Hematopoietic multipotent progenitor cell treated with erythropoietin and hydrocortisone succinate and interleukin-3 and kit ligand, for 8 days (in vitro differentiated cells): ENCODE results near the gene IFNA1.
"Not testable (repeated sequence)": the region's sequence is repeated elsewhere in the genome, so short reads cannot be mapped to it uniquely, and the experiment has no call there.

Source experiments
- DNase-seq: peaks from one replicate; pipeline ENCODE4 v3.0.0-alpha.2; 2015

Gene IFNA1

GRCh38 chr9:21440139-21440538 lies at the start of gene IFNA1:
IFNA1 (plus strand) TSS chr9:21440439; CDS start chr9:21440508, 69 bp downstream.
- DNase-seq: no peak

DNA sequence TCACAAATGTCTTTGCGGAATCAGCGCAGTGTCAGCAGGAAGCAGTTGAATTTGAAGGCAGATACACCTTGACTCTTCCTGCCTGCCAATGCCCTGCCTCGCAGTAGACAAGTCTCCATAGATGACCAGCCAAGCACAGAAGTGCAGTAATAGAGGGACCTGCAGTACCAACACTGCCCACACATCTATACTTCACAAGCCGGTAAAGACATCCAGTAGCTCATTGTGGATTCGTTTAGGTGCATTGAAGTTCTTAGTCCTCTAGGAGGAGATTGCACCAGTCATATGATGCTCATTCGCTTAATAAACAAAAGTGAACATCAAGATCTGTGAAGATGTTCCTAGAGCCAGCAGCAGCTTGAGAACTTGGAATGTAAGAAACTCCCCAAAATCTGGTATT lies 48.0 kb upstream of the IFNA1 start:
- DNase-seq: peak; percentile 41

- DNase-seq: peak; percentile 31
These were observed 44.2 kb upstream of the IFNA1 start for GRCh38 chr9:21395778-21396717.

DNA sequence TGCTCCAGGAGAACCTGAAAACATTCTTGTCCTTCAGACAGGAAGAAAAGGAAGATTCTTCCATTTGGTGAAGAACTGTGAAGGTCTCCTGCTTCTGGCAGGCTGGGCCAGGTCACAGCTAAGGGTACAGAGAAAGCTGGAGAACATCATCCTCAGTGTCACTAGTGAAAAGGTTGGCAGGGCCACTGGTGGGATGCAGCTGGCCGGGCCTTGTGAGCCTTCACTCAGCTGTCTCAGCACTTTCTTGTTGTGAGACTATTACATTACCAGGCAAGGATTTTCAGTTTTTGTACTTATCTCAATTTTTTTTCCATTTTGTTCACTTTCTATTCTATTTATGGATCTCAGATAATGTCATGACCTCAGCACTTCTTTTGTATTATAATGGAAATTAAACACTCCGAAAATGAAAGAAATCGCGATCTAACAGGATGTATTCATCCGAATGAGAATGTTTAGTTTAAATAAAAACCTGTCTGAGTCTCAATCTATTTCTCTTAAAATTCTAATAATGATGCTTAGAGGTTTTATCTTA lies 41.2 kb upstream of the IFNA1 start:
- DNase-seq: no peak

- DNase-seq: no peak
These were observed 40.3 kb upstream of the IFNA1 start for GRCh38 chr9:21399956-21400355.

DNA sequence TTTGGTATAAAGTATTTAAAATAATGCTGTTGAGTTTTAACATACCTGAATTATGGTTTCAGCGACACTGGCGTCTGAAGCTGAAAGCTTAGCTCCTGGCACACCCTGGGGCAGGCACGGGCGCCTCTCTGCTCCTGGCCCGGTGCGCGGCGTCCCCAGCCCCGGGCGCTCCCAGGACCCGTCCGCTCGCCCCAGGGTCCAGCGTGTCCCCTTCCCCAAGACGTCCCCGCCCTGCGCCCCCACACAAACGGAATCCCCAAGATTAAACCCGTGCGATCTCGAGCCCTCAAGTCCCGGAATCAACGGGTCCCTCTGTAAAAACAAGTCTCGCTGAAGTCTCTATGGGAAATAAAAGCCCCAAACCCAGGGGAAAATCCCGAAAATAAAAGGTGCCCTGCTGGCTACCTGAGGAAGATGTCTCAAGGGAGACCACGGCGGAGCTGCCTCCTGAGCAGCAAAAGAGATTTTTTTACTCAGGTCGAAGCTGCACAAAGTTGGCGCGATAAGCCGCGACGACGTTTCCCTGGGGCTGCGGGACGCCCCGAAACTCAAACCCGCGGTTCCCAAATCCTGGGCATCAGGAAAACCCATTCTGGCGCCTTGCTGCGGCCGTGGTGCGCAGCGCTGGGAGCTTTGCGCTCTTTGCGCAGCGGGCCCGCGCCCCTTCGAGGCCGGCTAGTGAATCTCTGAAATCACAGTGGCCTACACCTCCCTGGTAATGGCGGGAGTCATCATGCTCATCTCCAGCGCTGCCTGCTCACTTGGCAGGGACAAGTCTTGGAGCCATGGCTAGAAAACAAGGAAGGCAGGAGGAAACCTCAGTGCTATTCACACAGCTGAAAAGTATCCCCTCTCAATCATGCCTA lies 37.6 kb upstream of the IFNA1 start:
- no peak for DNase-seq

- DNase-seq: no peak
These were observed 36.1 kb upstream of the IFNA1 start for GRCh38 chr9:21404146-21404545.

- no peak for DNase-seq
These were observed 31.4 kb upstream of the IFNA1 start, which contains the start of gene IFNA8 for GRCh38 chr9:21408817-21409216. IFNA8 (plus strand) TSS chr9:21409117; CDS start chr9:21409177, 60 bp downstream.

GRCh38 chr9:21412107-21412506 lies 28.1 kb upstream of the IFNA1 start:
- DNase-seq: no peak

GRCh38 chr9:21413151-21413550 lies 27.1 kb upstream of the IFNA1 start:
- no peak for DNase-seq

- DNase-seq: no peak
These were observed 26.6 kb upstream of the IFNA1 start for GRCh38 chr9:21413624-21414023.

DNA sequence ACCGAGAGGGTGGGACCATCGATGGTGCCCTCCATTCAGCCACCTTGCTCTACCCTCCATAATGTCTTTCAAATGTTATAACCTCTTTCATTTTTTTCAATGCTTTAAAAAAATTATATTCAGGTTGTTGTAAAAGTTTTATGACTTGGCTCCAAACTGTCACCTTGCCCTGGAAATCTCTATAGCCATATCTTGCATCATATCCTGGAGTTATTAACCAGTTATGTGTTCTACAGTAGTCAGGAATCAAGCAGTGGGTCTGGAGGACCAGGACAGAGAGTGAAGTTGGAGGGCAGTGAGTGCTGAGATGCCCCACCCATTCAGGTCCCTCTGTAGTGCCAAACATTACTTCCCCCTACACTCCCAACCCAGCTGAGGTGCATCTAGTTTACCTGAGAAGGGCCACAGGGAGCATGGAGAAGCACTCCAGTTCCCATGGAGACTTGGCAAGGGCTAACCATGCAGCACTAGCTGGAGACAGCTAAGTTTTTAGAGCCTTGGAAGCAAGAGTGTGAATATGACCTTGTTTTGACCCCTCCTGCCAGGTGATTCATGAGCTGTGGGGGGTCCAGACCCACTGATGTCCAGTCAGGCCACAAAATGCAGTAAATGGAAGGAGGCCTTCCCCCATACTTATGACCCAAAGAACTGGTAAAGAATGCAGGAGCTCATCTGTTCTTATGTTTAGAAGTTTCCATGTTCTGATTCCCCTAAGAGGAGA lies 25.9 kb upstream of the IFNA1 start:
- DNase-seq: no peak

DNA sequence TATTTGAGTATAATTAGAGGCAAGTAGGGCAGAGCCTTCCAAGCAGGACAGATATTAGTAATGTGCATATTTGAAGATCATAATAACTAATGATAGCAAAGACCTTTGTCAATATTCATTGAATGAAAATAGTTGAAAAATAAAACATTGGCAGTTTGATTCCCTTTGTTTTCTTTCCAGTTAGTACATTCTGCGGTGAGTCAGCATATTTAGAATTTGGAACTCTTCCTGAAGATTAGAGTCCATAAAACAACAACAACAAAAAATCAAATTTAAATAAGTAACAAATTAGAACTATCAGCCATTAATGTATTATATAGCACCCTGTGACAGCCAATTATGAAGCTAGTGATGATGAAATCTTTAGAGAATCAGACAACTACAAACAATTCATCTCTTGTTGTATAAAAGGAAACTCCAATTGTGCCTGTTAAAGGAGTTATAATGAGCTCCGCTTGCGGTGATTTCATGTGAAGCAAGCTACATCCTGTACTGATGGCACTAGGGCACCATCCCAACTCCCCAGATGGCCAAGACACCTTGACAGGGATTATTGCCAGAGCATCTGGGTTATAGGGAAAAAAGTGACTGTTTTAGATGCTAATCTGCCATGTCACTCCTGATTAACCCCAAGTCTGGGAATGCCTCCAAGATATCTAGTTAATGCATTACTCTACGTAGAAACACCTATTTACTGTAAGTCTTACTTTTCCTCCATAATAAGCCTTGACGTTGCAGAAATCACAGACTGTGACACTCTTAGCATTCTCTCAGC lies 24.6 kb upstream of the IFNA1 start:
- no peak for DNase-seq

DNA sequence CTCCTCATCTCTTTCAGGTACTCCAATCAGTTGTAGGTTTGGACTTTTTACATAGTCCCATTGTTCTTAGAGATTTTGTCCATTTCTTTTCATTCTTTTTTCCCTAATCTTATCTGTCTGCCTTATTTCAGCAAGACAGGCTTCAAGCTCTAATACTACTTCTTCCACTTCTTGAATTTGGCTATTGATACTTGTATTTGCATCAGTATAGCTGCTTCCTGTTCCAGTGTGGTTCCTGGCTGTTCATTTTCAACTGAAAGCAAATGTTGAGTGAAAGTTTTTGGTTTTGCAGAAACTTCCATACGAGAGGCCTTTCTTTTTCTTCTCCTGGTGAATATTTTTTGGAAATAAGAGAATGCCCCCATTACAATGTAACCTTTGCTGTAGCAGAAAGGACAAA lies 12.0 kb upstream of the IFNA1 start:
- DNase-seq: no peak

GRCh38 chr9:21429191-21429590 lies 11.0 kb upstream of the IFNA1 start:
- no peak for DNase-seq

GRCh38 chr9:21432672-21433425 lies 7.4 kb upstream of the IFNA1 start:
- no peak for DNase-seq

DNA sequence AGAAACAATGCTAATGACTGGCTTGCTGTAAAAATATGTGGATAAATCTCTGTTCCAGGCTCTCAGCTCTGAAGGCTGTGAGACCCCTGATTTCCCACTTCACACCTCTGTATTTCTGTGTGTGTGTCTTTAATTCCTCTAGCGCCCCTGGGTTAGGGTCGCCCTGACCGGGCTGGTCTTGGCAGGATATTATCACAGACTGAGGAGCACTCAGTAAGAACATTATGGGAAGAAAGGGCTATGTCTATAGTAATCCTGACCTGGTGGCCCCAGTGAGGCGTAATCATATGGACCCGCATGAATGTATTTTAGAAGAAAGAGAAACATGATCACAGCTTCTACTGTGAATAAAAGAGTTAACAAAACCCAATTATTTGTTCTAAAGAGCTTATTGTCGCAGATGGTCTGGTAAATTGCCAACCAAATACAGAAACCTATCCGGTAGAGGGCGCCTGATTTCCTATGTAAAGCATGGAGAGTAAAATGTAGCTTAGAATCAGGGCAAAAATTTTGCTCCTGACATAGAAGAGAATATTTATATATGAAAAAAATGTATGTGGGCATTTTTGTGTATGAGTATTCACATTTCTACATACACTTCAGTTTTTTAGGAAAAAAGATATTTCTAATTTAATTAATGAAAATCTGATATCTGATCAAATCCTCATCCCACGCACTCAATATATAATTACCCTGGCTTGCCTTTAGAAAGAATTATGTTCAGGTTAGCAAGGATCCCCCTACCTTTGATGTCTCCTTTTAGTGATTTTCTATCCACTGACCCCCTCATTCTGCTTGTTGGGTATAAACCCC lies 5.8 kb upstream of the IFNA1 start:
- DNase-seq: peak; percentile 67

DNA sequence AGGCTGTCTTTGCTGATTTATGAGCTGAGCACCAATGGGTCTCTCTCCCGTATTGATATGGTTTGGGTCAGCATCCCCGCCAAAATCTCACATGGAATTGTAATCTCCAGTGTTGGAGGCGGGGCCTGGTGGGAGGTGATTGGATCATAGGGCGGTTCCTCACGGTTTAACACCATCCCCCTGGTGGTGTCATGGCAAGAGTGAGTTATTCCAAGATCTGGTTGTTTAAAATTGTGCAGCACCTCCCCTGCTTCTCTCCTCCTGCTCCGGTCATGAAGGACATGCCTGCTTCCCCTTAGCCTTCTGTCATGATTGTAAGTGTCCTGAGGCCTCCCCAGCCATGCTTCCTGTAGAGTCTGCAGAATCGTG lies 5.2 kb upstream of the IFNA1 start:
- DNase-seq: not testable (repeated sequence)

- no peak for DNase-seq
These were observed 3.8 kb downstream of the IFNA1 start for GRCh38 chr9:21443849-21444625.
